ENCODE results near the gene RET.

DNA sequence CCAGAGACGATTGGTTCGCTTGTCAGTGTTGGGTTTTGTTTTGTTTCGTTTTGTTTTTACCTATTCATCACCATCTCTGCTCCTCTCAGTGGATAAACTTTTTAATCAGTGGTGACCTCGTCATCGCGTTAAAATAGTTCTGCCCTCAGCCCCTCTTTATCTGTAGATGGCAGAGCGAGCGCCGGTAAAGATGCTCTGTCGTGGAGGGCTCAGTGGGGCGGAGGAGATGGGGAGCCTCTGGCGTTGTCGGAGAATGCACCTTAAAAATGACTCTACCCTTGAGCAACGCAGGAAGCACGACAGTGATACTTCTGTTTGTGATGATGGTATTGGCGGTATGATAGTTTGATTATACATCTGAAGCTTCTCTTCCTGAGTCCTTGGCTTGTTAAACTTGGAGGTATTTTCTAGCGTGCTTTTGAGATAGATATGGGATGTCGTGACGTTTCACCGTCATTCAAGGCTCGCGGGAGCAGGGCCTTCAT is 61.9 kb downstream of the RET start:
- TF ChIP-seq, protein P1, sequence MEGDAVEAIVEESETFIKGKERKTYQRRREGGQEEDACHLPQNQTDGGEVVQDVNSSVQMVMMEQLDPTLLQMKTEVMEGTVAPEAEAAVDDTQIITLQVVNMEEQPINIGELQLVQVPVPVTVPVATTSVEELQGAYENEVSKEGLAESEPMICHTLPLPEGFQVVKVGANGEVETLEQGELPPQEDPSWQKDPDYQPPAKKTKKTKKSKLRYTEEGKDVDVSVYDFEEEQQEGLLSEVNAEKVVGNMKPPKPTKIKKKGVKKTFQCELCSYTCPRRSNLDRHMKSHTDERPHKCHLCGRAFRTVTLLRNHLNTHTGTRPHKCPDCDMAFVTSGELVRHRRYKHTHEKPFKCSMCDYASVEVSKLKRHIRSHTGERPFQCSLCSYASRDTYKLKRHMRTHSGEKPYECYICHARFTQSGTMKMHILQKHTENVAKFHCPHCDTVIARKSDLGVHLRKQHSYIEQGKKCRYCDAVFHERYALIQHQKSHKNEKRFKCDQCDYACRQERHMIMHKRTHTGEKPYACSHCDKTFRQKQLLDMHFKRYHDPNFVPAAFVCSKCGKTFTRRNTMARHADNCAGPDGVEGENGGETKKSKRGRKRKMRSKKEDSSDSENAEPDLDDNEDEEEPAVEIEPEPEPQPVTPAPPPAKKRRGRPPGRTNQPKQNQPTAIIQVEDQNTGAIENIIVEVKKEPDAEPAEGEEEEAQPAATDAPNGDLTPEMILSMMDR (IDR thresholded peaks at IDR 0.05; ENCODE audit: borderline replicate concordance, extremely low read depth, low read length, poor library complexity, severe bottlenecking), result peak; percentile 26
- TF ChIP-seq EZH2 (IDR thresholded peaks at IDR 0.05; ENCODE audit: borderline replicate concordance, low read depth, low read length, severe bottlenecking), result no peak

Data from DND-41 (cell line).